IMR-90 (cell line): ENCODE results near the gene INPP5E. TPM values are rescaled to one million over a fixed set of nuclear protein-coding genes. Genes with fewer than 3 reads are reported as not detected.

ENCODE experiments used
- ATAC-seq: fragments of 200-7000 bp; cut with Tn5 transposase; 2 replicates; pipeline ENCODE4 v1.9.1; 2020; ENCODE audit warnings: low read depth, mild to moderate bottlenecking, moderate library complexity
- BruUV-seq: library from RNA; stranded (reverse); fragments of 400-500 nt; replicated peaks from 2 replicates; lab custom pipeline; 2021; lab: Mats Ljungman, UMichigan
- CTCF ChIA-PET: fragments of 300-600 bp; formaldehyde crosslinking; extraction: SDS; loops from one replicate; lab custom pipeline; 2021; ENCODE audit warnings: antibody characterized with exemption; lab: Yijun Ruan, JAX
- POLR2A ChIA-PET: fragments of 300-600 bp; sonication (Branson Sonifier 250); formaldehyde crosslinking; loops from one replicate; lab custom pipeline; 2022; ENCODE audit warnings: antibody characterized with exemption; ENCODE audit not compliant: unreplicated experiment; lab: Charles Lee
- DNase-seq: peaks from one replicate; pipeline ENCODE4 v3.0.0; 2013
- H2AFZ ChIP-seq: replicated peaks from 2 replicates; pipeline ENCODE3; 2013; ENCODE audit warnings: low read length, mild to moderate bottlenecking; ENCODE audit not compliant: poor library complexity
- H2AK5ac ChIP-seq: 2 replicates; pipeline ENCODE4 v1.6.1; 2013; ENCODE audit warnings: low read depth, low read length, inconsistent platforms
- H2AK9ac ChIP-seq: replicated peaks from 2 replicates; pipeline ENCODE3; 2013; ENCODE audit warnings: mild to moderate bottlenecking, low read depth, low read length, moderate library complexity; ENCODE audit not compliant: poor library complexity
- H2BK120ac ChIP-seq: 2 replicates; pipeline ENCODE4 v1.6.1; 2013; ENCODE audit warnings: low read depth, low read length, inconsistent platforms
- H2BK15ac ChIP-seq: 3 replicates; pipeline ENCODE4 v1.6.1; 2013; ENCODE audit warnings: low read depth, low read length, inconsistent platforms
- H2BK20ac ChIP-seq: 2 replicates; pipeline ENCODE4 v1.6.1; 2013; ENCODE audit warnings: low read depth, mild to moderate bottlenecking, inconsistent platforms, low read length, moderate library complexity
- H2BK5ac ChIP-seq: 2 replicates; pipeline ENCODE4 v1.6.1; 2013; ENCODE audit warnings: mild to moderate bottlenecking, low read depth, low read length, inconsistent platforms; ENCODE audit not compliant: poor library complexity, severe bottlenecking
- H3K14ac ChIP-seq: replicated peaks from 2 replicates; pipeline ENCODE4 v1.6.1; 2013; ENCODE audit warnings: low read depth, low read length, inconsistent platforms
- H3K18ac ChIP-seq: 2 replicates; pipeline ENCODE4 v1.6.1; 2013; ENCODE audit warnings: low read depth, low read length, control low read depth
- H3K23ac ChIP-seq: 2 replicates; pipeline ENCODE4 v1.6.1; 2013; ENCODE audit warnings: low read depth, low read length, inconsistent platforms
- H3K27ac ChIP-seq: 2 replicates; pipeline ENCODE4 v1.5.1; 2013; ENCODE audit warnings: mild to moderate bottlenecking, control low read depth, low read length; ENCODE audit not compliant: insufficient read depth
- H3K27me3 ChIP-seq: 2 replicates; pipeline ENCODE4 v1.6.1; 2013; ENCODE audit warnings: low read length; ENCODE audit not compliant: control insufficient read depth, insufficient read depth
- H3K36me3 ChIP-seq: 2 replicates; pipeline ENCODE4 v1.6.1; 2013; ENCODE audit warnings: low read length, mixed read lengths; ENCODE audit not compliant: control insufficient read depth, insufficient read depth
- H3K4ac ChIP-seq: 2 replicates; pipeline ENCODE4 v1.6.1; 2013; ENCODE audit warnings: low read depth, low read length, inconsistent platforms
- H3K4me1 ChIP-seq: 2 replicates; pipeline ENCODE4 v1.6.1; 2013; ENCODE audit warnings: low read length, mixed read lengths; ENCODE audit not compliant: control insufficient read depth, insufficient read depth
- H3K4me2 ChIP-seq: 2 replicates; pipeline ENCODE4 v1.6.1; 2013; ENCODE audit warnings: low read depth, mild to moderate bottlenecking, control low read depth, low read length, moderate library complexity
- H3K4me3 ChIP-seq: 2 replicates; pipeline ENCODE4 v1.5.1; 2013; ENCODE audit warnings: low read depth, mild to moderate bottlenecking, control low read depth, low read length, moderate library complexity; ENCODE audit not compliant: insufficient read depth
- H3K56ac ChIP-seq: 2 replicates; pipeline ENCODE4 v1.6.1; 2013; ENCODE audit warnings: low read length, inconsistent platforms; ENCODE audit not compliant: insufficient read depth; ENCODE audit errors: extremely low read depth
- H3K79me1 ChIP-seq, 2 experiments: 2 replicates each; pipeline ENCODE4 v1.6.1; 2013; ENCODE audit warnings: low read length in 2 of 2, inconsistent platforms in 1 of 2, low read depth in 1 of 2
- H3K9ac ChIP-seq: 2 replicates; pipeline ENCODE4 v1.6.1; 2013; ENCODE audit warnings: low read depth, low read length, control low read depth
- H3K9me1 ChIP-seq: 2 replicates; pipeline ENCODE4 v1.6.1; 2013; ENCODE audit warnings: low read length, inconsistent platforms; ENCODE audit not compliant: insufficient read depth
- H3K9me3 ChIP-seq: 2 replicates; pipeline ENCODE4 v1.6.1; 2013; ENCODE audit warnings: low read length; ENCODE audit not compliant: control insufficient read depth, insufficient read depth
- H4K20me1 ChIP-seq: 2 replicates; pipeline ENCODE4 v1.6.1; 2013; ENCODE audit warnings: low read length, inconsistent platforms; ENCODE audit not compliant: insufficient read depth
- H4K5ac ChIP-seq: 2 replicates; pipeline ENCODE4 v1.6.1; 2013; ENCODE audit warnings: mild to moderate bottlenecking, low read depth, low read length, control low read depth
- H4K8ac ChIP-seq, 2 experiments: 2 replicates each; pipeline ENCODE4 v1.6.1; 2013; ENCODE audit warnings: low read depth in 2 of 2, low read length in 2 of 2, control low read depth in 1 of 2, inconsistent platforms in 1 of 2
- H4K91ac ChIP-seq: 2 replicates; pipeline ENCODE4 v1.6.1; 2013; ENCODE audit warnings: low read depth, low read length, inconsistent platforms; ENCODE audit not compliant: insufficient read depth
- BHLHE40 ChIP-seq: fragments of 150-350 bp; IDR thresholded peaks from 2 replicates; pipeline ENCODE4 v1.6.1; 2016; ENCODE audit warnings: mild to moderate bottlenecking, low read depth, low read length
- CEBPB ChIP-seq: IDR thresholded peaks from 2 replicates; pipeline ENCODE4 v1.6.1; 2012; ENCODE audit warnings: low read depth, low read length, improper control_type of control experiment
- ELK1 ChIP-seq: fragments of 150-350 bp; IDR thresholded peaks from 2 replicates; pipeline ENCODE4 v1.6.1; 2016; ENCODE audit warnings: low read depth, mild to moderate bottlenecking, low read length, moderate library complexity, borderline replicate concordance
- FOS ChIP-seq: fragments of 150-350 bp; IDR thresholded peaks from 2 replicates; pipeline ENCODE4 v1.6.1; 2016; ENCODE audit warnings: low read depth, low read length
- MAFK ChIP-seq: IDR thresholded peaks from 2 replicates; pipeline ENCODE4 v1.6.1; 2012; ENCODE audit warnings: low read depth, low read length, improper control_type of control experiment
- MAZ ChIP-seq: IDR thresholded peaks from 2 replicates; pipeline ENCODE4 v1.6.1; 2012; ENCODE audit warnings: low read depth, mild to moderate bottlenecking, low read length, improper control_type of control experiment, moderate library complexity, borderline replicate concordance
- NFE2L2 ChIP-seq: fragments of 150-350 bp; IDR thresholded peaks from 2 replicates; pipeline ENCODE4 v1.6.1; 2016; ENCODE audit warnings: low read depth, mild to moderate bottlenecking, low read length
- POLR2A ChIP-seq: IDR thresholded peaks from 2 replicates; pipeline ENCODE4 v1.6.1; 2012; ENCODE audit warnings: mild to moderate bottlenecking, low read depth, low read length
- RAD21 ChIP-seq: IDR thresholded peaks from 2 replicates; pipeline ENCODE4 v1.6.1; 2012; ENCODE audit warnings: low read length, improper control_type of control experiment
- RFX5 ChIP-seq: IDR thresholded peaks from 2 replicates; pipeline ENCODE4 v1.8.0; 2012; ENCODE audit warnings: low read depth, mild to moderate bottlenecking, low read length, moderate library complexity
- USF2 ChIP-seq: fragments of 150-350 bp; IDR thresholded peaks from 2 replicates; pipeline ENCODE4 v1.6.1; 2017; ENCODE audit warnings: mild to moderate bottlenecking, antibody characterized with exemption, low read length, low read depth
- WGBS, 2 experiments: methylation state at CpG; one replicate each; pipeline versions ENCODE4 v1.1.5 to v1.1.7; 2013; ENCODE audit warnings: missing lambda C conversion rate in 2 of 2; ENCODE audit not compliant: insufficient read length in 1 of 2; ENCODE audit errors: extremely low coverage in 2 of 2; 5-methylcytosine and 5-hydroxymethylcytosine counted together
- dilution Hi-C: fragments of 300-500 bp; cut with HindIII; formaldehyde crosslinking; loops from one replicate; pipeline ENCODE4 v1.14.3; 2018; ENCODE audit warnings: low sequenced_read_pairs; ENCODE audit not compliant: unreplicated experiment
- in situ Hi-C: fragments of 300-500 bp; cut with MboI; formaldehyde crosslinking; loops from 3 replicates; pipeline ENCODE4 v1.14.3; 2019; ENCODE audit warnings: low sequenced_read_pairs, inconsistent platforms, mixed read lengths
- intact Hi-C: fragments of 100-400 bp; cut with micrococcal nuclease; formaldehyde crosslinking; loops from 2 replicates; pipeline ENCODE4 v1.10.0; 2022
- polyA plus RNA-seq, 3 experiments: library from polyadenylated mRNA; depleted of rRNA; stranded (reverse); fragments of >200 nt; gene quantifications; 2 replicates each; pipeline ENCODE4 v1.2.3, GENCODE V29; 2012; ENCODE audit warnings: low replicate concordance in 1 of 3
- total RNA-seq: library from RNA; depleted of rRNA; stranded (reverse); fragments of >200 nt; gene quantifications from 2 replicates; pipeline ENCODE4 v1.2.3, GENCODE V29; 2012
- TF ChIP-seq, protein P1 (sequence below): conservative IDR thresholded peaks from 2 replicates; pipeline ENCODE4 v1.5.1; 2012; ENCODE audit warnings: mild to moderate bottlenecking, low read depth, low read length, improper control_type of control experiment

Gene INPP5E
- total and polyA plus RNA-seq, 2 of the 4 experiments (the other 2 are of a cell fraction) = 1.6 to 9.4 TPM

- TF ChIP-seq ELK1 (no peak), CEBPB (no peak), MAZ (no peak)
These were observed 36.1 kb downstream of the INPP5E start (continued) for GRCh38 chr9:136403538-136403914.

- in situ Hi-C loops = loop anchor here (5.0 kb wide), 1 partner anchor 80 kb away; no protein-coding TSS in a partner anchor
- dilution Hi-C loops = no loop called here
- H3K18ac ChIP-seq = no peak overlapping the region
- H2AK9ac ChIP-seq = no peak overlapping the region
- no peaks in the 10 kb centered on the region for H3K27me3 ChIP-seq
- H4K8ac ChIP-seq = no peak overlapping the region
- H4K20me1 ChIP-seq = peaks cover 14% of the 10 kb centered on the region; the same call in 1 of the 2 replicates
- DNase-seq (no peak), ATAC-seq (no peak)
- no peak overlapping the region for H2BK15ac ChIP-seq
- ChIA-PET POLR2A (no interaction called here), CTCF (interaction anchor here (0.7 to 0.9 kb wide), 2 partner anchors 37 to 89 kb away, joined by 3 read pairs; no protein-coding TSS in a partner anchor)
- H3K9me1 ChIP-seq = no peaks in the 10 kb centered on the region
- no peak overlapping the region for H4K5ac ChIP-seq
- H2BK5ac ChIP-seq = no peak overlapping the region
- no peak overlapping the region for H3K23ac ChIP-seq
- no peak overlapping the region for H3K14ac ChIP-seq
- H3K36me3 ChIP-seq = peaks cover 42% of the 10 kb centered on the region
- H2BK120ac ChIP-seq = no peak overlapping the region
- H3K27ac ChIP-seq = no peak overlapping the region
- H2AK5ac ChIP-seq = no peak overlapping the region
- no TSS peak for BruUV-seq
- no peak overlapping the region for H3K9ac ChIP-seq
- no peak overlapping the region for H2AFZ ChIP-seq
- H3K9me3 ChIP-seq = no peaks in the 10 kb centered on the region
- H3K4me1 ChIP-seq = peaks cover 9% of the 10 kb centered on the region
- peaks cover 14 to 25% of the 10 kb centered on the region in 2 experiments for H3K79me1 ChIP-seq
- no peak overlapping the region for H4K91ac ChIP-seq
- H3K4ac ChIP-seq = no peak overlapping the region
- no peak overlapping the region for H3K4me3 ChIP-seq
- H3K4me2 ChIP-seq = no peak overlapping the region
- WGBS, 2 experiments = 83% methylated on average over 6 of the region's 13 CpGs; no CpG with 5 or more reads in 1 of the 2 experiments
- no peak overlapping the region for H2BK20ac ChIP-seq
- no peak overlapping the region for H3K56ac ChIP-seq
- intact Hi-C loops = loop anchor here (5.0 kb wide), 1 partner anchor 75 kb away; the partner anchor contains the start of gene GPSM1
- TF ChIP-seq NFE2L2 = no peak
- TF ChIP-seq RAD21 = no peak
- TF ChIP-seq MAZ = no peak
- TF ChIP-seq FOS = no peak
- TF ChIP-seq POLR2A = no peak
- TF ChIP-seq ELK1 = no peak
- no peak for TF ChIP-seq USF2
- no peak for TF ChIP-seq RFX5
- TF ChIP-seq BHLHE40 = no peak
- TF ChIP-seq MAFK = no peak
- TF ChIP-seq, protein P1, sequence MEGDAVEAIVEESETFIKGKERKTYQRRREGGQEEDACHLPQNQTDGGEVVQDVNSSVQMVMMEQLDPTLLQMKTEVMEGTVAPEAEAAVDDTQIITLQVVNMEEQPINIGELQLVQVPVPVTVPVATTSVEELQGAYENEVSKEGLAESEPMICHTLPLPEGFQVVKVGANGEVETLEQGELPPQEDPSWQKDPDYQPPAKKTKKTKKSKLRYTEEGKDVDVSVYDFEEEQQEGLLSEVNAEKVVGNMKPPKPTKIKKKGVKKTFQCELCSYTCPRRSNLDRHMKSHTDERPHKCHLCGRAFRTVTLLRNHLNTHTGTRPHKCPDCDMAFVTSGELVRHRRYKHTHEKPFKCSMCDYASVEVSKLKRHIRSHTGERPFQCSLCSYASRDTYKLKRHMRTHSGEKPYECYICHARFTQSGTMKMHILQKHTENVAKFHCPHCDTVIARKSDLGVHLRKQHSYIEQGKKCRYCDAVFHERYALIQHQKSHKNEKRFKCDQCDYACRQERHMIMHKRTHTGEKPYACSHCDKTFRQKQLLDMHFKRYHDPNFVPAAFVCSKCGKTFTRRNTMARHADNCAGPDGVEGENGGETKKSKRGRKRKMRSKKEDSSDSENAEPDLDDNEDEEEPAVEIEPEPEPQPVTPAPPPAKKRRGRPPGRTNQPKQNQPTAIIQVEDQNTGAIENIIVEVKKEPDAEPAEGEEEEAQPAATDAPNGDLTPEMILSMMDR = no peak
- no peak for TF ChIP-seq CEBPB
These were observed 37.6 kb downstream of the INPP5E start for GRCh38 chr9:136402067-136402466.
